Mammary microvascular endothelial cell (primary cell): ENCODE measurements around the gene KRTAP4-9. TPM values are rescaled to one million over a fixed set of nuclear protein-coding genes. Genes with fewer than 3 reads are reported as not detected.

Experiments
- total RNA-seq: library from RNA; depleted of rRNA; stranded (reverse); fragments of >200 nt; gene quantifications from 2 replicates; pipeline ENCODE4 v1.2.3, GENCODE V29; 2015

Gene KRTAP4-9
- not detected in 2 replicates for total RNA-seq

GRCh38 chr17:41105347-41105746 lies at the start of gene KRTAP4-9:
Gene KRTAP4-9, plus strand, starts transcription at chr17:41105389. Its CDS starts 0 bp downstream, at chr17:41105389.

GRCh38 chr17:41060052-41060604 lies 45.1 kb upstream of the KRTAP4-9 start, which contains the start of gene KRTAP2-3:
Gene KRTAP2-3, minus strand, starts transcription at chr17:41060114. Its CDS starts 64 bp downstream, at chr17:41060050.

GRCh38 chr17:41065829-41066624 lies 39.2 kb upstream of the KRTAP4-9 start, which contains the start of gene KRTAP2-4:
Gene KRTAP2-4, minus strand, starts transcription at chr17:41065879. Its CDS starts 34 bp downstream, at chr17:41065845.

GRCh38 chr17:41084100-41084856 lies 20.9 kb upstream of the KRTAP4-9 start, which contains the start of gene KRTAP4-7:
Gene KRTAP4-7, plus strand, starts transcription at chr17:41084150. Its CDS starts 57 bp downstream, at chr17:41084207.

GRCh38 chr17:41098042-41098441 lies 7.1 kb upstream of the KRTAP4-9 start, which contains the start of gene KRTAP4-8:
Gene KRTAP4-8, minus strand, starts transcription at chr17:41098142. Its CDS starts 58 bp downstream, at chr17:41098084.

GRCh38 chr17:41101586-41102259 lies 3.5 kb upstream of the KRTAP4-9 start, which contains the start of gene KRTAP4-16:
Gene KRTAP4-16, minus strand, starts transcription at chr17:41102209. Its CDS starts 0 bp downstream, at chr17:41102209.

GRCh38 chr17:41117846-41118386 lies 12.7 kb downstream of the KRTAP4-9 start, which contains the start of gene KRTAP4-11:
Gene KRTAP4-11, minus strand, starts transcription at chr17:41118373. Its CDS starts 58 bp downstream, at chr17:41118315.

GRCh38 chr17:41123991-41124371 lies 18.8 kb downstream of the KRTAP4-9 start, which contains the start of gene KRTAP4-12:
Gene KRTAP4-12, minus strand, starts transcription at chr17:41124182. Its CDS starts 60 bp downstream, at chr17:41124122.

GRCh38 chr17:41140360-41141131 lies 35.4 kb downstream of the KRTAP4-9 start, which contains the start of gene KRTAP4-6:
Gene KRTAP4-6, minus strand, starts transcription at chr17:41140544. Its CDS starts 57 bp downstream, at chr17:41140487.

GRCh38 chr17:41149652-41149985 lies 44.4 kb downstream of the KRTAP4-9 start, which contains the start of gene KRTAP4-5:
Gene KRTAP4-5, minus strand, starts transcription at chr17:41149825. Its CDS starts 58 bp downstream, at chr17:41149767.

Other genes with a start within 250 kb of the KRTAP4-9 start
- gene KRT12, start 238.2 kb upstream of the KRTAP4-9 start, total RNA-seq = not detected in 2 replicates
- not detected in 2 replicates for gene KRT20, start 220.1 kb upstream of the KRTAP4-9 start, total RNA-seq
- gene KRT23, start 167.7 kb upstream of the KRTAP4-9 start, total RNA-seq = not detected in 2 replicates
- not detected in 2 replicates for gene KRT39, start 138.4 kb upstream of the KRTAP4-9 start, total RNA-seq
- gene KRT40, start 121.1 kb upstream of the KRTAP4-9 start, total RNA-seq = not detected in 2 replicates
- gene KRTAP3-3, start 111.2 kb upstream of the KRTAP4-9 start, total RNA-seq = not detected in 2 replicates
- gene KRTAP3-2, start 105.5 kb upstream of the KRTAP4-9 start, total RNA-seq = not detected in 2 replicates
- gene KRTAP3-1, start 96.3 kb upstream of the KRTAP4-9 start, total RNA-seq = not detected in 2 replicates
- gene KRTAP1-5, start 78.2 kb upstream of the KRTAP4-9 start, total RNA-seq = not detected in 2 replicates
- gene KRTAP1-4, start 75.2 kb upstream of the KRTAP4-9 start, total RNA-seq = not detected in 2 replicates
- not detected in 2 replicates for gene KRTAP1-3, start 70.5 kb upstream of the KRTAP4-9 start, total RNA-seq
- not detected in 2 replicates for gene KRTAP1-1, start 63.9 kb upstream of the KRTAP4-9 start, total RNA-seq
- gene KRTAP2-1, start 58.1 kb upstream of the KRTAP4-9 start, total RNA-seq = not detected in 2 replicates
- gene KRTAP2-2, start 50.2 kb upstream of the KRTAP4-9 start, total RNA-seq = not detected in 2 replicates
- not detected in 2 replicates for gene KRTAP2-3, start 45.3 kb upstream of the KRTAP4-9 start, total RNA-seq
- not detected in 2 replicates for gene KRTAP2-4, start 39.5 kb upstream of the KRTAP4-9 start, total RNA-seq
- not detected in 2 replicates for gene KRTAP4-7, start 21.2 kb upstream of the KRTAP4-9 start, total RNA-seq
- gene KRTAP4-8, start 7.2 kb upstream of the KRTAP4-9 start, total RNA-seq = not detected in 2 replicates
- gene KRTAP4-16, start 3.2 kb upstream of the KRTAP4-9 start, total RNA-seq = not detected in 2 replicates
- gene KRTAP4-11, start 13.0 kb downstream of the KRTAP4-9 start, total RNA-seq = not detected in 2 replicates
- gene KRTAP4-12, start 18.8 kb downstream of the KRTAP4-9 start, total RNA-seq = not detected in 2 replicates
- gene KRTAP4-6, start 35.2 kb downstream of the KRTAP4-9 start, total RNA-seq = not detected in 2 replicates
- not detected in 2 replicates for gene KRTAP4-5, start 44.4 kb downstream of the KRTAP4-9 start, total RNA-seq
- not detected in 2 replicates for gene KRTAP4-4, start 55.4 kb downstream of the KRTAP4-9 start, total RNA-seq
- gene KRTAP4-3, start 62.8 kb downstream of the KRTAP4-9 start, total RNA-seq = not detected in 2 replicates
- gene KRTAP4-2, start 72.8 kb downstream of the KRTAP4-9 start, total RNA-seq = not detected in 2 replicates
- gene KRTAP4-1, start 79.5 kb downstream of the KRTAP4-9 start, total RNA-seq = not detected in 2 replicates
- not detected in 2 replicates for gene KRTAP9-1, start 84.5 kb downstream of the KRTAP4-9 start, total RNA-seq
- gene KRTAP9-2, start 121.3 kb downstream of the KRTAP4-9 start, total RNA-seq = not detected in 2 replicates
- gene KRTAP9-3, start 127.1 kb downstream of the KRTAP4-9 start, total RNA-seq = not detected in 2 replicates
- gene KRTAP9-8, start 132.6 kb downstream of the KRTAP4-9 start, total RNA-seq = not detected in 2 replicates
- not detected in 2 replicates for gene KRTAP9-4, start 144.3 kb downstream of the KRTAP4-9 start, total RNA-seq
- not detected in 2 replicates for gene KRTAP9-9, start 150.0 kb downstream of the KRTAP4-9 start, total RNA-seq
- gene KRTAP9-6, start 160.0 kb downstream of the KRTAP4-9 start, total RNA-seq = not detected in 2 replicates
- gene KRTAP9-7, start 170.3 kb downstream of the KRTAP4-9 start, total RNA-seq = not detected in 2 replicates
- not detected in 2 replicates for gene KRTAP29-1, start 197.5 kb downstream of the KRTAP4-9 start, total RNA-seq
- not detected in 2 replicates for gene KRTAP16-1, start 203.9 kb downstream of the KRTAP4-9 start, total RNA-seq
- not detected in 2 replicates for gene KRTAP17-1, start 210.3 kb downstream of the KRTAP4-9 start, total RNA-seq
- gene KRT33A, start 245.4 kb downstream of the KRTAP4-9 start, total RNA-seq = not detected in 2 replicates